Measurements from ENCODE around the gene ATP10D. TPM values are rescaled to one million over a fixed set of nuclear protein-coding genes. Genes with fewer than 3 reads are reported as not detected.
"Not testable (repeated sequence)": the region's sequence is repeated elsewhere in the genome, so short reads cannot be mapped to it uniquely, and the experiment has no call there.

Gene ATP10D
- total and polyA plus RNA-seq, 9 of the 15 experiments (the other 6 are each of a cell fraction or from before 2014, with no cell fraction given) = 0.10 to 0.36 (median 0.19) TPM; not detected in 1

- no peaks in the 10 kb centered on the region for H3K9me3 ChIP-seq (replicated peaks; ENCODE audit: control insufficient read depth, insufficient read depth, low read depth, low read length)
- no peak overlapping the region for H3K4me2 ChIP-seq (ENCODE audit: insufficient read depth, low read length)
- WGBS (ENCODE audit: insufficient coverage, low coverage, missing lambda C conversion rate) = 3% methylated on average over 2 of the region's 2 CpGs
- CTCF ChIA-PET (ENCODE audit: low intra/inter-chr PET ratio) = no interaction called here
- H2AFZ ChIP-seq (ENCODE audit: low read depth, low read length) = no peak overlapping the region
- H3K27ac ChIP-seq (ENCODE audit: extremely low read depth, low read depth, low read length) = no peak overlapping the region
- H4K20me1 ChIP-seq (replicated peaks; ENCODE audit: control insufficient read depth, insufficient read depth, low read length) = no peaks in the 10 kb centered on the region
- no peaks in the 10 kb centered on the region for H3K27me3 ChIP-seq (ENCODE audit: control insufficient read depth in 2 of 2, insufficient read depth in 2 of 2, low read length in 2 of 2)
- no peaks in the 10 kb centered on the region for H3K36me3 ChIP-seq (ENCODE audit: control insufficient read depth, insufficient read depth, low read length)
- ATAC-seq = no peak
- no peak for FAIRE-seq
- no peaks in the 10 kb centered on the region for H3K9me1 ChIP-seq (ENCODE audit: control insufficient read depth, insufficient read depth, low read length)
- in situ Hi-C loops (cut with MboI) (no loop called here), intact Hi-C loops (cut with micrococcal nuclease) (no loop called here)
- H3K4me1 ChIP-seq (replicated peaks in 1 of 2; ENCODE audit: control insufficient read depth in 2 of 2, insufficient read depth in 2 of 2, low read length in 2 of 2) = no peaks in the 10 kb centered on the region
- H3K79me2 ChIP-seq (ENCODE audit: control insufficient read depth, insufficient read depth, low read length) = no peaks in the 10 kb centered on the region
- TF ChIP-seq HOXB6 (CRISPR knock-in tag; IDR thresholded peaks at IDR 0.05; ENCODE audit: borderline replicate concordance) (no peak), ATF3 (IDR thresholded peaks at IDR 0.05) (peak; percentile 32; the same call in 1 of the 2 replicates), ATF3 (CRISPR knock-in tag; conservative IDR thresholded peaks at IDR 0.05) (no peak)
- POLR2A ChIA-PET = no interaction called here
- DNase-seq (ENCODE audit: extremely low read depth in 1 of 4, low spot score in 3 of 4) = no peak
- no peak overlapping the region for H3K9ac ChIP-seq (ENCODE audit: insufficient read depth in 1 of 2, low read depth in 2 of 2, low read length in 2 of 2)
- no peak overlapping the region for H3K4me3 ChIP-seq
- no TSS peak for BruUV-seq (replicated peaks)
Measured at GRCh38 chr4:47543331-47543730, 58.3 kb downstream of the ATP10D start.

GRCh38 chr4:47550357-47550756 is 65.3 kb downstream of the ATP10D start:
- 17% methylated on average over 7 of the region's 7 CpGs for WGBS (ENCODE audit: insufficient coverage, low coverage, missing lambda C conversion rate)
- H3K4me3 ChIP-seq; H3K36me3 ChIP-seq (ENCODE audit: control insufficient read depth, insufficient read depth, low read length); CTCF ChIA-PET (ENCODE audit: low intra/inter-chr PET ratio); intact Hi-C loops (cut with micrococcal nuclease); BruUV-seq (replicated peaks); H3K27ac ChIP-seq (ENCODE audit: extremely low read depth, low read depth, low read length); H3K9me3 ChIP-seq (replicated peaks; ENCODE audit: control insufficient read depth, insufficient read depth, low read depth, low read length); FAIRE-seq; H3K4me1 ChIP-seq (replicated peaks in 1 of 2; ENCODE audit: control insufficient read depth in 2 of 2, insufficient read depth in 2 of 2, low read length in 2 of 2); DNase-seq (ENCODE audit: extremely low read depth in 1 of 4, low spot score in 3 of 4); H4K20me1 ChIP-seq (replicated peaks; ENCODE audit: control insufficient read depth, insufficient read depth, low read length); ATAC-seq; H3K27me3 ChIP-seq (ENCODE audit: control insufficient read depth in 2 of 2, insufficient read depth in 2 of 2, low read length in 2 of 2); H3K79me2 ChIP-seq (ENCODE audit: control insufficient read depth, insufficient read depth, low read length); H3K9ac ChIP-seq (ENCODE audit: insufficient read depth in 1 of 2, low read depth in 2 of 2, low read length in 2 of 2); in situ Hi-C loops (cut with MboI); H3K9me1 ChIP-seq (ENCODE audit: control insufficient read depth, insufficient read depth, low read length); TF ChIP-seq ZNF740 (tag; IDR thresholded peaks at IDR 0.05): not testable (repeated sequence)
- peak overlapping the region; percentile 86 for H2AFZ ChIP-seq (ENCODE audit: low read depth, low read length)
- POLR2A ChIA-PET = interaction anchor here (0.9 kb wide), 3 partner anchors 10 to 18 kb away, joined by 3 to 4 read pairs (median 3); no protein-coding TSS in a partner anchor
- H3K4me2 ChIP-seq (ENCODE audit: insufficient read depth, low read length) = 0 out of 2 replicates have a peak overlapping the region, but pooled peaks have one; percentile 30
- TF ChIP-seq VEZF1 (CRISPR knock-in tag; IDR thresholded peaks at IDR 0.05) = peak; percentile 14; the same call in 1 of the 2 replicates
- 0 out of 2 replicates have a peak, but pooled peaks have one; percentile 30 for TF ChIP-seq PYGO2 (tag; IDR thresholded peaks at IDR 0.05)
- 0 out of 2 replicates have a peak, but pooled peaks have one; percentile 60 for TF ChIP-seq ZNF740 (CRISPR knock-in tag; IDR thresholded peaks at IDR 0.05)
- TF ChIP-seq YY1 (IDR thresholded peaks at IDR 0.05; ENCODE audit: borderline replicate concordance in 1 of 3, control insufficient read depth in 1 of 3, extremely low read depth in 1 of 3, insufficient read depth in 3 of 3, insufficient read length in 1 of 3, insufficient replicate concordance in 2 of 3, low read depth in 1 of 3, low read length in 2 of 3) = peak; percentile 33 to 88 (median 68)
- 0 out of 2 replicates have a peak, but pooled peaks have one; percentile 13 for TF ChIP-seq EP400 (IDR thresholded peaks at IDR 0.05)
- TF ChIP-seq TAF7 (tag; IDR thresholded peaks at IDR 0.05) = peak; percentile 55
- peak; percentile 37; the same call in 1 of the 2 replicates for TF ChIP-seq ZNF644 (tag; IDR thresholded peaks at IDR 0.05; ENCODE audit: low read depth)
